SK-N-SH (cell line): ENCODE data around the gene KLF16. TPM values are rescaled to one million over a fixed set of nuclear protein-coding genes. Genes with fewer than 3 reads are reported as not detected.

Source experiments
- CTCF ChIA-PET: fragments of 300-600, 350-600 bp; formaldehyde crosslinking; extraction: SDS; loops from one replicate; lab custom pipeline; 2021; lab: Yijun Ruan, JAX
- POLR2A ChIA-PET: fragments of 350-600 bp; sonication (Branson Sonifier 250); formaldehyde crosslinking; extraction: SDS; loops from one replicate; lab custom pipeline; 2020; ENCODE audit warnings: antibody characterized with exemption, inconsistent platforms; lab: Yijun Ruan, JAX
- DNase-seq: peaks from one replicate; pipeline ENCODE4 v3.0.0; 2012
- H2AFZ ChIP-seq: fragments of 200-600 bp; sonication (generic); 2 replicates; pipeline ENCODE4 v1.8.1; 2016; ENCODE audit warnings: antibody characterized with exemption, mild to moderate bottlenecking, low read depth
- H3F3A ChIP-seq: fragments of 200-600 bp; sonication (generic); replicated peaks from 2 replicates; pipeline ENCODE3; 2016; ENCODE audit warnings: antibody characterized with exemption, mild to moderate bottlenecking; ENCODE audit not compliant: insufficient read depth
- H3K27ac ChIP-seq, 2 experiments: fragments of 200-500 bp in 1 of 2; fragments of 200-600 bp in 1 of 2; sonication (Bioruptor generic) in 1 of 2; sonication (generic), shearing (Covaris generic) in 1 of 2; 2 replicates each; pipeline versions ENCODE4 v1.5.1 to v1.6.1; 2014 to 2016; ENCODE audit warnings: low read depth in 2 of 2, inconsistent platforms in 1 of 2, low read length in 1 of 2, mild to moderate bottlenecking in 1 of 2, mixed read lengths in 1 of 2
- H3K27me3 ChIP-seq: fragments of 200-600 bp; sonication (generic), shearing (Covaris generic); 2 replicates; pipeline ENCODE4 v1.6.1; 2016; ENCODE audit warnings: mixed run types; ENCODE audit not compliant: insufficient read depth
- H3K36me3 ChIP-seq, 2 experiments: fragments of 200-500 bp in 1 of 2; fragments of 200-600 bp in 1 of 2; sonication (Bioruptor generic) in 1 of 2; sonication (generic) in 1 of 2; replicated peaks in 1 of 2; 2 replicates each; pipeline versions ENCODE3 to v1.5.1; 2014 to 2016; ENCODE audit warnings: low read length in 1 of 2, mild to moderate bottlenecking in 1 of 2; ENCODE audit not compliant: insufficient read depth in 2 of 2, control insufficient read depth in 1 of 2
- H3K4me1 ChIP-seq, 2 experiments: fragments of 200-500 bp in 1 of 2; fragments of 200-600 bp in 1 of 2; sonication (Bioruptor generic) in 1 of 2; sonication (generic), shearing (Covaris generic) in 1 of 2; 2 replicates each; pipeline versions ENCODE4 v1.5.1 to v1.6.1; 2014 to 2016; ENCODE audit warnings: low read depth in 1 of 2, low read length in 1 of 2, mixed run types in 1 of 2; ENCODE audit not compliant: insufficient read depth in 2 of 2, control insufficient read depth in 1 of 2
- H3K4me2 ChIP-seq: fragments of 200-600 bp; sonication (generic), shearing (Covaris generic); 2 replicates; pipeline ENCODE4 v1.6.1; 2017; ENCODE audit warnings: mixed run types
- H3K4me3 ChIP-seq, 2 experiments: fragments of 200-500 bp in 1 of 2; fragments of 200-600 bp in 1 of 2; sonication (Bioruptor generic) in 1 of 2; sonication (generic), shearing (Covaris generic) in 1 of 2; 2 replicates each; pipeline versions ENCODE4 v1.5.1 to v1.8.1; 2014 to 2016; ENCODE audit warnings: low read depth in 2 of 2, inconsistent platforms in 1 of 2, low read length in 1 of 2, mild to moderate bottlenecking in 1 of 2, mixed read lengths in 1 of 2, moderate library complexity in 1 of 2
- H3K79me2 ChIP-seq: fragments of 200-600 bp; sonication (generic); 2 replicates; pipeline ENCODE4 v1.8.1; 2017; ENCODE audit warnings: mild to moderate bottlenecking; ENCODE audit not compliant: insufficient read depth
- H3K9ac ChIP-seq: fragments of 200-600 bp; sonication (generic); 2 replicates; pipeline ENCODE4 v1.6.1; 2017; ENCODE audit warnings: mixed run types
- H3K9me2 ChIP-seq: fragments of 200-600 bp; sonication (generic); 2 replicates; pipeline ENCODE4 v1.6.1; 2017; ENCODE audit warnings: mixed run types
- H3K9me3 ChIP-seq: fragments of 200-600 bp; sonication (generic); 2 replicates; pipeline ENCODE4 v1.6.1; 2017; ENCODE audit warnings: mixed run types, mild to moderate bottlenecking, moderate library complexity
- H4K20me1 ChIP-seq: fragments of 200-600 bp; sonication (generic); 2 replicates; pipeline ENCODE4 v1.6.1; 2017; ENCODE audit warnings: mild to moderate bottlenecking, mixed run types; ENCODE audit not compliant: insufficient read depth
- ELF1 ChIP-seq: IDR thresholded peaks from 2 replicates; pipeline ENCODE4 v1.4.0; 2012
- EP300 ChIP-seq, 2 experiments: IDR thresholded peaks; 2 replicates each; pipeline versions ENCODE4 v1.4.0 to v1.6.1; 2012; ENCODE audit warnings: borderline replicate concordance in 1 of 2, low read depth in 1 of 2, low read length in 1 of 2
- FOSL2 ChIP-seq: IDR thresholded peaks from 2 replicates; pipeline ENCODE4 v1.4.0; 2012; ENCODE audit warnings: low read depth, mild to moderate bottlenecking, moderate library complexity, borderline replicate concordance
- GABPA ChIP-seq: IDR thresholded peaks from 2 replicates; pipeline ENCODE4 v1.4.0; 2012; ENCODE audit warnings: low read depth, mild to moderate bottlenecking
- GATA2 ChIP-seq: sonication (generic); formaldehyde crosslinking; IDR thresholded peaks from 2 replicates; pipeline ENCODE4 v1.5.0; 2020; ENCODE audit warnings: mild to moderate bottlenecking, missing genetic modification reagents
- NFIC ChIP-seq: IDR thresholded peaks from 2 replicates; pipeline ENCODE4 v1.4.0; 2012; ENCODE audit warnings: borderline replicate concordance
- NRF1 ChIP-seq: IDR thresholded peaks from 2 replicates; pipeline ENCODE4 v1.6.1; 2012; ENCODE audit warnings: low read depth, mild to moderate bottlenecking, low read length
- POLR2AphosphoS5 ChIP-seq: IDR thresholded peaks from 2 replicates; pipeline ENCODE4 v1.6.1; 2012; ENCODE audit warnings: low read depth, low read length
- RAD21 ChIP-seq: IDR thresholded peaks from 2 replicates; pipeline ENCODE4 v1.6.1; 2012; ENCODE audit warnings: mild to moderate bottlenecking, low read length
- RFX5 ChIP-seq: IDR thresholded peaks from 2 replicates; pipeline ENCODE4 v1.6.1; 2012; ENCODE audit warnings: mild to moderate bottlenecking, improper control_type of control experiment, low read length
- SIN3A ChIP-seq: IDR thresholded peaks from 2 replicates; pipeline ENCODE4 v1.6.1; 2012; ENCODE audit warnings: low read depth, mild to moderate bottlenecking, low read length, moderate library complexity, borderline replicate concordance
- TAF1 ChIP-seq: IDR thresholded peaks from 2 replicates; pipeline ENCODE4 v1.6.1; 2012; ENCODE audit warnings: low read depth, mild to moderate bottlenecking, low read length, moderate library complexity, borderline replicate concordance
- WGBS: methylation state at CpG from one replicate; pipeline ENCODE4 v1.1.6; 2017; ENCODE audit warnings: low lambda C conversion rate; 5-methylcytosine and 5-hydroxymethylcytosine counted together
- polyA plus RNA-seq, 3 experiments: library from polyadenylated mRNA; depleted of rRNA; stranded (reverse); fragments of >200 nt; gene quantifications; 2 replicates each; pipeline ENCODE4 v1.2.3, GENCODE V29; 2012
- TF ChIP-seq, protein P1 (sequence below): fragments of 150-350 bp; IDR thresholded peaks from 2 replicates; pipeline ENCODE4 v1.6.1; 2017; ENCODE audit warnings: antibody characterized with exemption, low read length, low read depth, borderline replicate concordance
- TF ChIP-seq, protein P2 (sequence below): fragments of 150-350 bp; IDR thresholded peaks from 2 replicates; pipeline ENCODE4 v1.6.1; 2016; ENCODE audit warnings: mild to moderate bottlenecking, low read depth, low read length
- TF ChIP-seq, protein P3 (sequence below): IDR thresholded peaks from 2 replicates; pipeline ENCODE4 v1.4.0; 2012; ENCODE audit warnings: low read depth
- TF ChIP-seq, protein P4 (sequence below): IDR thresholded peaks from 2 replicates; pipeline ENCODE4; 2012

KLF16 gene
- polyA plus RNA-seq, 1 of the 3 experiments (the other 2 are of a cell fraction): 16.1 TPM

DNA sequence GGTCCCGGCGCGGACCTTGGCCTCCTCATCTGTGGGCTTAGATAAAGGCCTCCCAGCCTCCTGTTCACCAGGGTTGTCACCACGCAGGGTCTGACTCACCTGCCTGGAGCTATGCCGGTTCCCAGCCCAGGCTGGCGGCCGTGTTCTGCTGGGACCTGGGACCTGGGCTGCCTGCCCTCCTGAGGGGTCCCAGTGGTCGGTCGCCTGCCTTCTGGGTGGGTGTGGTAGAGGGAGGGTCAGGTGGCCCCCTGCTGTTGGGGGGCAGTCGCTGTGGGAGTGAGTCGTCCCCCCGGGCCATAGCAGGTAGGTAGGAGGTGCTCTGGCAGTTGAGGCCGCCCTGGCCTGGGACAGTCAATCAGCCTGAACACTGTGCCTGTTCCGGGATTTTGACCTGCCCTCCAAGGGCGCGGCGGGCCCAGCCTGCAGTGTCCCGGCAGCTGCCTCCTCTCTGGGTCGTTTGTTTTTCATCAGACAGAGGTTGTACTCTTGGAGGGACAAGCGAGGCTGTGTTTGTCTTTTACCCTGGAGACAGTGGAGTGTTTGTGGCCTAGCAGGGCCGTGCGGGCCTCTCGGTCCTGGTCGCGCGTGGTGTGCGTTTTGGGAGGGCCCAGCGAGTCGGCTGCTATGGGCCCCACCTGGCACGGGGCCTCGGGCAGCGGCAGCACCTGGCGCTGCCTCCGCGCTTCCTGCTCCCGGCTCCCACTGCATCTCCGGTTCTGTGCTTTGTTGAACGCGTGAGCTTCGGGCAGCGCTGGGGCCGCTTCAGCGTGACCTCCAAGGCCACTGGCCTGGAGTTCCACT, 44.4 kb upstream of the KLF16 start:
- H3F3A ChIP-seq: peaks cover 17% of the 10 kb centered on the region
- peaks cover 0 to 10% of the 10 kb centered on the region in 2 experiments for H3K36me3 ChIP-seq
- TF ChIP-seq, protein P1, sequence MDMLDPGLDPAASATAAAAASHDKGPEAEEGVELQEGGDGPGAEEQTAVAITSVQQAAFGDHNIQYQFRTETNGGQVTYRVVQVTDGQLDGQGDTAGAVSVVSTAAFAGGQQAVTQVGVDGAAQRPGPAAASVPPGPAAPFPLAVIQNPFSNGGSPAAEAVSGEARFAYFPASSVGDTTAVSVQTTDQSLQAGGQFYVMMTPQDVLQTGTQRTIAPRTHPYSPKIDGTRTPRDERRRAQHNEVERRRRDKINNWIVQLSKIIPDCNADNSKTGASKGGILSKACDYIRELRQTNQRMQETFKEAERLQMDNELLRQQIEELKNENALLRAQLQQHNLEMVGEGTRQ: no peak
- no peak for TF ChIP-seq ELF1
- no peak for TF ChIP-seq RFX5
- TF ChIP-seq GABPA: no peak
- no peak for TF ChIP-seq GATA2 (CRISPR knock-in tag)
- TF ChIP-seq EP300 (IDR thresholded peaks at IDR 0.05; ENCODE audit: borderline replicate concordance in 1 of 2, low read depth in 1 of 2, low read length in 1 of 2): no peak
- TF ChIP-seq, protein P2, sequence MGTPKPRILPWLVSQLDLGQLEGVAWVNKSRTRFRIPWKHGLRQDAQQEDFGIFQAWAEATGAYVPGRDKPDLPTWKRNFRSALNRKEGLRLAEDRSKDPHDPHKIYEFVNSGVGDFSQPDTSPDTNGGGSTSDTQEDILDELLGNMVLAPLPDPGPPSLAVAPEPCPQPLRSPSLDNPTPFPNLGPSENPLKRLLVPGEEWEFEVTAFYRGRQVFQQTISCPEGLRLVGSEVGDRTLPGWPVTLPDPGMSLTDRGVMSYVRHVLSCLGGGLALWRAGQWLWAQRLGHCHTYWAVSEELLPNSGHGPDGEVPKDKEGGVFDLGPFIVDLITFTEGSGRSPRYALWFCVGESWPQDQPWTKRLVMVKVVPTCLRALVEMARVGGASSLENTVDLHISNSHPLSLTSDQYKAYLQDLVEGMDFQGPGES: no peak
- TF ChIP-seq RAD21: no peak
- TF ChIP-seq, protein P3, sequence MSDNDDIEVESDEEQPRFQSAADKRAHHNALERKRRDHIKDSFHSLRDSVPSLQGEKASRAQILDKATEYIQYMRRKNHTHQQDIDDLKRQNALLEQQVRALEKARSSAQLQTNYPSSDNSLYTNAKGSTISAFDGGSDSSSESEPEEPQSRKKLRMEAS: no peak
- no peak for TF ChIP-seq POLR2AphosphoS5
- no peak for TF ChIP-seq SIN3A
- no peak for TF ChIP-seq FOSL2
- no peak for TF ChIP-seq NRF1
- no peak for TF ChIP-seq TAF1
- TF ChIP-seq, protein P4, sequence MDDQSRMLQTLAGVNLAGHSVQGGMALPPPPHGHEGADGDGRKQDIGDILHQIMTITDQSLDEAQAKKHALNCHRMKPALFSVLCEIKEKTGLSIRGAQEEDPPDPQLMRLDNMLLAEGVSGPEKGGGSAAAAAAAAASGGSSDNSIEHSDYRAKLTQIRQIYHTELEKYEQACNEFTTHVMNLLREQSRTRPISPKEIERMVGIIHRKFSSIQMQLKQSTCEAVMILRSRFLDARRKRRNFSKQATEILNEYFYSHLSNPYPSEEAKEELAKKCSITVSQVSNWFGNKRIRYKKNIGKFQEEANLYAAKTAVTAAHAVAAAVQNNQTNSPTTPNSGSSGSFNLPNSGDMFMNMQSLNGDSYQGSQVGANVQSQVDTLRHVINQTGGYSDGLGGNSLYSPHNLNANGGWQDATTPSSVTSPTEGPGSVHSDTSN: no peak
- TF ChIP-seq NFIC: no peak
- no peak overlapping the region for H3K9ac ChIP-seq
- no peaks in the 10 kb centered on the region for H3K9me2 ChIP-seq
- H3K4me2 ChIP-seq: no peak overlapping the region
- 83% methylated on average over 7 of the region's 43 CpGs for WGBS
- peaks cover 0 to 18% of the 10 kb centered on the region in 2 experiments; a peak in 1 of 4 replicates for H3K4me1 ChIP-seq
- peaks cover 36% of the 10 kb centered on the region for H4K20me1 ChIP-seq
- H2AFZ ChIP-seq: no peak overlapping the region
- H3K9me3 ChIP-seq: no peaks in the 10 kb centered on the region
- peaks cover 73% of the 10 kb centered on the region for H3K79me2 ChIP-seq
- POLR2A ChIA-PET: no interaction called here
- CTCF ChIA-PET: interaction anchor here (0.6 to 2.9 kb wide), 3 partner anchors 17 to 247 kb away, joined by 3 to 11 read pairs (median 3); no protein-coding TSS in a partner anchor
- no peaks in the 10 kb centered on the region for H3K27me3 ChIP-seq
- H3K4me3 ChIP-seq: no peak overlapping the region
- no peak overlapping the region for H3K27ac ChIP-seq
- no peak for DNase-seq
